Stimulated activated CD4-positive, alpha-beta T cell treated with anti-CD3 and anti-CD28 coated beads, Interleukin-4, amount 100 ng/mL, for 1 hour (primary cell): ENCODE measurements around the gene SMC2.

Source experiments
- DNase-seq: peaks from one replicate; pipeline ENCODE4 v3.0.0-alpha.2; 2020

SMC2 gene

GRCh38 chr9:104093647-104094533 lies at the start of gene SMC2:
Gene SMC2 (plus strand): TSS chr9:104094309. CDS start chr9:104095385, 1,076 bp downstream.
- peak; percentile 94 for DNase-seq

- no peak for DNase-seq
These were observed 25.6 kb upstream of the SMC2 start for GRCh38 chr9:104068546-104068945.

GRCh38 chr9:104069288-104069687 lies 24.8 kb upstream of the SMC2 start:
- DNase-seq: no peak

GRCh38 chr9:104071589-104071988 lies 22.5 kb upstream of the SMC2 start:
- DNase-seq: no peak

GRCh38 chr9:104073098-104073769 lies 20.9 kb upstream of the SMC2 start:
- no peak for DNase-seq

- DNase-seq: no peak
These were observed 20.4 kb upstream of the SMC2 start for GRCh38 chr9:104073770-104074133.

GRCh38 chr9:104074876-104075275 lies 19.2 kb upstream of the SMC2 start:
- DNase-seq: no peak

GRCh38 chr9:104075801-104076753 lies 18.0 kb upstream of the SMC2 start:
- DNase-seq: no peak

GRCh38 chr9:104078596-104078995 lies 15.5 kb upstream of the SMC2 start:
- no peak for DNase-seq

GRCh38 chr9:104080983-104081382 lies 13.1 kb upstream of the SMC2 start:
- DNase-seq: no peak

- DNase-seq: no peak
These were observed 11.9 kb upstream of the SMC2 start for GRCh38 chr9:104082168-104082567.

GRCh38 chr9:104085525-104085924 lies 8.6 kb upstream of the SMC2 start:
- no peak for DNase-seq

- DNase-seq: no peak
These were observed 6.2 kb upstream of the SMC2 start for GRCh38 chr9:104087894-104088293.

- no peak for DNase-seq
These were observed 5.7 kb upstream of the SMC2 start for GRCh38 chr9:104088416-104088815.

GRCh38 chr9:104090578-104090977 lies 3.5 kb upstream of the SMC2 start:
- DNase-seq: no peak

- DNase-seq: no peak
These were observed 3.0 kb upstream of the SMC2 start for GRCh38 chr9:104091116-104091515.

GRCh38 chr9:104091708-104092107 lies 2.4 kb upstream of the SMC2 start:
- DNase-seq: no peak

- no peak for DNase-seq
These were observed 1.9 kb upstream of the SMC2 start for GRCh38 chr9:104092192-104092591.

- DNase-seq: no peak
These were observed 1.1 kb upstream of the SMC2 start for GRCh38 chr9:104092875-104093600.

- DNase-seq: no peak
These were observed 466 bp downstream of the SMC2 start for GRCh38 chr9:104094534-104095015.

- no peak for DNase-seq
These were observed 5.5 kb downstream of the SMC2 start for GRCh38 chr9:104099630-104100029.

- DNase-seq: no peak
These were observed 10.3 kb downstream of the SMC2 start for GRCh38 chr9:104104360-104104759.
